HG03469 (cell line): ENCODE results near the gene PIP5KL1.

ENCODE experiments used
- ATAC-seq: cut with Tn5 transposase; IDR thresholded peaks from one replicate; pipeline ENCODE4 v1.9.1; 2021; ENCODE audit warnings: mild to moderate bottlenecking, moderate library complexity, moderate number of reproducible peaks; ENCODE audit not compliant: unreplicated experiment

PIP5KL1 gene

GRCh38 chr9:127875306-127875966 is 55.1 kb downstream of the PIP5KL1 start:
- ATAC-seq: no peak

GRCh38 chr9:127874301-127875221 is 56.0 kb downstream of the PIP5KL1 start:
- ATAC-seq: no peak

- ATAC-seq: no peak
These were observed 56.7 kb downstream of the PIP5KL1 start for GRCh38 chr9:127873886-127874285.

GRCh38 chr9:127873223-127873691 is 57.3 kb downstream of the PIP5KL1 start:
- no peak for ATAC-seq

- no peak for ATAC-seq
These were observed 58.0 kb downstream of the PIP5KL1 start for GRCh38 chr9:127872369-127873222.

GRCh38 chr9:127871531-127871930 is 59.0 kb downstream of the PIP5KL1 start:
- ATAC-seq: no peak

GRCh38 chr9:127870887-127871286 is 59.7 kb downstream of the PIP5KL1 start:
- ATAC-seq: no peak
